Endodermal cell (in vitro differentiated cells): ENCODE data around the gene R3HCC1L. TPM values are rescaled to one million over a fixed set of nuclear protein-coding genes. Genes with fewer than 3 reads are reported as not detected.
A peak's percentile ranks its signal among the peaks of the same experiment; 100 is the strongest.

Source experiments
- DNase-seq: peaks from one replicate; pipeline ENCODE4 v3.0.0-alpha.2; 2017
- H3K27ac ChIP-seq: 2 replicates; pipeline ENCODE4 v1.5.1; 2013; ENCODE audit warnings: mild to moderate bottlenecking, low read depth, low read length, moderate library complexity
- H3K27me3 ChIP-seq: 2 replicates; pipeline ENCODE4 v1.6.1; 2013; ENCODE audit warnings: mild to moderate bottlenecking, low read length, moderate library complexity; ENCODE audit not compliant: insufficient read depth, control insufficient read depth, poor library complexity, severe bottlenecking
- H3K36me3 ChIP-seq: 2 replicates; pipeline ENCODE4 v1.7.0; 2013; ENCODE audit warnings: mild to moderate bottlenecking, low read length, moderate library complexity; ENCODE audit not compliant: control insufficient read depth, insufficient read depth
- H3K4me1 ChIP-seq: one replicate; pipeline ENCODE4 v1.7.0; 2013; ENCODE audit warnings: low read length; ENCODE audit not compliant: control insufficient read depth, insufficient read depth
- H3K4me3 ChIP-seq: 2 replicates; pipeline ENCODE4 v1.5.1; 2013; ENCODE audit warnings: mild to moderate bottlenecking, low read length, moderate library complexity
- H3K9ac ChIP-seq: 2 replicates; pipeline ENCODE4 v1.6.1; 2013; ENCODE audit warnings: mild to moderate bottlenecking, low read length, moderate library complexity; ENCODE audit not compliant: poor library complexity, severe bottlenecking; ENCODE audit errors: extremely low read depth
- H3K9me3 ChIP-seq: 2 replicates; pipeline ENCODE4 v1.6.1; 2013; ENCODE audit warnings: mild to moderate bottlenecking, low read length, moderate library complexity; ENCODE audit not compliant: control insufficient read depth
- H3K27ac Mint-ChIP-seq: 2 replicates; pipeline ENCODE4 v1.8.0; 2020; ENCODE audit warnings: mixed read lengths
- H3K27me3 Mint-ChIP-seq: 2 replicates; pipeline ENCODE4 v1.8.0; 2021; ENCODE audit warnings: mild to moderate bottlenecking, mixed read lengths; ENCODE audit not compliant: insufficient read depth
- H3K36me3 Mint-ChIP-seq: 2 replicates; pipeline ENCODE4 v1.8.0; 2020; ENCODE audit warnings: low read depth, mixed read lengths
- H3K4me1 Mint-ChIP-seq: 2 replicates; pipeline ENCODE4 v1.8.0; 2020; ENCODE audit warnings: mixed read lengths
- H3K4me3 Mint-ChIP-seq: 2 replicates; pipeline ENCODE4 v1.8.0; 2020; ENCODE audit warnings: mild to moderate bottlenecking, moderate library complexity, mixed read lengths
- H3K9me3 Mint-ChIP-seq: 2 replicates; pipeline ENCODE4 v1.8.0; 2020; ENCODE audit warnings: mild to moderate bottlenecking, mixed read lengths
- WGBS, 2 experiments: methylation state at CpG; one replicate each; pipeline versions ENCODE4 v1.1.5 to v1.1.7; 2013; ENCODE audit warnings: missing lambda C conversion rate in 2 of 2, mixed read lengths in 1 of 2; ENCODE audit not compliant: insufficient coverage in 1 of 2, insufficient read length in 1 of 2; 5-methylcytosine and 5-hydroxymethylcytosine counted together
- total RNA-seq, 2 donors: library from RNA; stranded (reverse); fragmentation: NEBNext Ultra II Directional in 1 of 2; extraction: Animal tissue kit (Norgen Biotek cat#: 25700) in 1 of 2; gene quantifications; 2 replicates in 1 of 2; 3 replicates in 1 of 2; pipeline ENCODE4 v1.2.1, GENCODE V29; 2021
- TF ChIP-seq, protein P1 (sequence below): fragments of 200-600 bp; sonication (generic); conservative IDR thresholded peaks from 2 replicates; pipeline ENCODE4 v1.5.0; 2021; ENCODE audit warnings: antibody characterized with exemption, mild to moderate bottlenecking

R3HCC1L gene
- total RNA-seq, 2 donors from 2014 or later, result 16.1 to 18.1 TPM

DNA sequence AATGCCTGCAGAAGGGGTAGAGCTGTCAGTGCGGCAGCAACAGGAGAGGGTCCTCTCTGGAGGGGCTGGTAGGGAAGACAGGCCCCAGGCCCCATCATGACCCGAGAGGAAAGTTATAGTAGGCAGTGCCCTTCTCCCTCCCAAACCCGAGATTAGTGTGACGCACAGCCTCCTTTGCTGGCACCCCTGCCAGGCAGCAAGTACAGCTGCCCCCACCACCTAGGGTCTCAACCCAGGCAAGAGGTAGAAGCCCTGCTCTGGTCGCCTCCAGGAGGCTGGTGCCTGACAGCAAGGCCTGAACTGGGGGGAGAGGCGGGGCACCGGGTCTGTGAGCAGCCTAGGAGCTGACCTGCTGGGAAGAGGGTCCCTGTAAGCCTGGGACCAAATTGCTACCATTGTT is 118.0 kb downstream of the R3HCC1L start:
- Mint-ChIP-seq H3K27me3 (no peaks in the 10 kb centered on the region), H3K27ac (no peak overlapping the region), H3K9me3 (no peaks in the 10 kb centered on the region), H3K4me3 (no peak overlapping the region), H3K4me1 (peaks cover 5% of the 10 kb centered on the region), H3K36me3 (peaks cover 4% of the 10 kb centered on the region)
- peaks cover 13% of the 10 kb centered on the region for H3K36me3 ChIP-seq
- H3K9me3 ChIP-seq, result no peaks in the 10 kb centered on the region
- peak; percentile 51 for DNase-seq
- WGBS, 2 experiments, result 88 to 96% methylated on average over 3 to 7 of the region's 7 CpGs
- TF ChIP-seq, protein P1, sequence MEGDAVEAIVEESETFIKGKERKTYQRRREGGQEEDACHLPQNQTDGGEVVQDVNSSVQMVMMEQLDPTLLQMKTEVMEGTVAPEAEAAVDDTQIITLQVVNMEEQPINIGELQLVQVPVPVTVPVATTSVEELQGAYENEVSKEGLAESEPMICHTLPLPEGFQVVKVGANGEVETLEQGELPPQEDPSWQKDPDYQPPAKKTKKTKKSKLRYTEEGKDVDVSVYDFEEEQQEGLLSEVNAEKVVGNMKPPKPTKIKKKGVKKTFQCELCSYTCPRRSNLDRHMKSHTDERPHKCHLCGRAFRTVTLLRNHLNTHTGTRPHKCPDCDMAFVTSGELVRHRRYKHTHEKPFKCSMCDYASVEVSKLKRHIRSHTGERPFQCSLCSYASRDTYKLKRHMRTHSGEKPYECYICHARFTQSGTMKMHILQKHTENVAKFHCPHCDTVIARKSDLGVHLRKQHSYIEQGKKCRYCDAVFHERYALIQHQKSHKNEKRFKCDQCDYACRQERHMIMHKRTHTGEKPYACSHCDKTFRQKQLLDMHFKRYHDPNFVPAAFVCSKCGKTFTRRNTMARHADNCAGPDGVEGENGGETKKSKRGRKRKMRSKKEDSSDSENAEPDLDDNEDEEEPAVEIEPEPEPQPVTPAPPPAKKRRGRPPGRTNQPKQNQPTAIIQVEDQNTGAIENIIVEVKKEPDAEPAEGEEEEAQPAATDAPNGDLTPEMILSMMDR, result no peak
- peaks cover 10% of the 10 kb centered on the region for H3K4me1 ChIP-seq
- H3K9ac ChIP-seq, result no peak overlapping the region
- H3K4me3 ChIP-seq, result no peak overlapping the region
- H3K27ac ChIP-seq, result no peak overlapping the region
- H3K27me3 ChIP-seq, result no peaks in the 10 kb centered on the region

DNA sequence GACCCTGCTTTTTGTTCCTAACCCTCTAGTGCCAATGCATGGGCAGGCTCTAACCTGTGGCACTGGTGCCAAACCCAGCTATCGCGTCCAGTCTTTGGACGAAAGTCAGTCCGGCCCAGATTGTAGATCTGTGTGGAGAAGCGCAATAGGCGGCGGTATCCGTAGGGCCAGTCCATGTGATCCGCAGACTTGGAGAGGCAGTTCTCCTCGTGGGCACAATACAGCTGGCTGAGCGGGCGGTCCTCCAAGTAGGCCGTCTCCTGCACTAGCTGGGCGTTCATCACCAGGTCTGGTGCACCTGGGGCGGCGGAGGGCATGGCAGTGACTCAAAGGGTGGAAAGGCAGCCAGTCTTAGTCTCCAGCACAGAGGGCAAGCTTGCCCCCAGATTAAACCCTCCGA is 119.0 kb downstream of the R3HCC1L start:
- Mint-ChIP-seq H3K27ac (no peak overlapping the region), H3K27me3 (no peaks in the 10 kb centered on the region), H3K9me3 (no peaks in the 10 kb centered on the region), H3K4me1 (peaks cover 5% of the 10 kb centered on the region), H3K36me3 (no peaks in the 10 kb centered on the region), H3K4me3 (no peak overlapping the region)
- 85% methylated on average over 11 to 17 of the region's 17 CpGs for WGBS, 2 experiments
- H3K4me1 ChIP-seq, result peaks cover 10% of the 10 kb centered on the region
- H3K27ac ChIP-seq, result no peak overlapping the region
- H3K36me3 ChIP-seq, result peaks cover 3% of the 10 kb centered on the region
- no peaks in the 10 kb centered on the region for H3K27me3 ChIP-seq
- H3K9me3 ChIP-seq, result no peaks in the 10 kb centered on the region
- no peak overlapping the region for H3K4me3 ChIP-seq
- TF ChIP-seq, protein P1, result no peak
- no peak overlapping the region for H3K9ac ChIP-seq
- peak; percentile 45 for DNase-seq

DNA sequence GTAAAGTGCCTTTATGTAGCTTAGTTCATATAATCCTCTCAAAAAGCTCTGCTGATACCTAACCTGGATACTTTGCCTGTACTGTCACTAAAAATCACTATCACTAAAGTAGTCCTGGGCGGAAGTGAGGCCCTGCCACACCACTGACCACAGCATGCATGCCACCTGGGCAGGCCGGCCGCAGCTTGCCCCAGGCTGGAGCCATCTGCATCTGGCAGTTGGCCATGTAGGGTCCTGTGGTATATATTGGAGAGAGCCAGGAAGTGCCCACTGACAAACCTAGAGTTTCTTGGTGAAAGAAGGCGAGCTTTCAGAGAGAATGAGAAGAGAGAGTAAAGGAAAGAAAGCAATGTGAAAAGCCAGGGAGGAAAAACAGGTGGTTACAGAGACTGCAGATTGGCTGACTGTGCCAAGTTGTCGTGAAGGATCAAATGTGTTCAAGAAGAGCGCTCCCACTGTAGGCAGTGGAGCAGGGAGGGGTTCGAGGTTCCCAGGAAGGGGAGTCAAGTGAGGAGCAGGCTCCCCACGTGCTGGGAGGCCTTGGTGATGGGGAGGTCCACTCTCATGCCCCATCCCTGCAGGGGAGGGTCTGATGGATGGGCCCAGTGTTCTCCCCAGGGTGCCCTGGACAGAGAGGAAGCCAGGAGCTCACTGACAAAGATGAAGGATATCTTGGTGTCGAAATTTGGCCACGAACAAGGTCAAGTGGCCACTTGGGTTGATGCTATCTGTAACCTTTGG is 119.9 kb downstream of the R3HCC1L start:
- no peak overlapping the region for H3K4me3 Mint-ChIP-seq
- Histone ChIP-seq H3K9me3 (no peaks in the 10 kb centered on the region), H3K4me3 (no peak overlapping the region), H3K27me3 (no peaks in the 10 kb centered on the region), H3K9ac (no peak overlapping the region), H3K27ac (no peak overlapping the region), H3K36me3 (no peaks in the 10 kb centered on the region), H3K4me1 (peaks cover 10% of the 10 kb centered on the region)
- no peak for DNase-seq
- no peaks in the 10 kb centered on the region for H3K9me3 Mint-ChIP-seq
- 90 to 94% methylated on average over 4 to 10 of the region's 10 CpGs for WGBS, 2 experiments
- H3K36me3 Mint-ChIP-seq, result no peaks in the 10 kb centered on the region
- no peaks in the 10 kb centered on the region for H3K27me3 Mint-ChIP-seq
- H3K27ac Mint-ChIP-seq, result no peak overlapping the region
- TF ChIP-seq, protein P1, result no peak
- H3K4me1 Mint-ChIP-seq, result peaks cover 5% of the 10 kb centered on the region
